ELF-1 (cell line): ENCODE measurements around the gene PPP2R1A.
"Not testable (repeated sequence)": the region's sequence is repeated elsewhere in the genome, so short reads cannot be mapped to it uniquely, and the experiment has no call there.

ENCODE experiments used
- DNase-seq: peaks from one replicate; pipeline ENCODE4 v3.0.0-alpha.2; 2016; ENCODE audit warnings: low read depth, low spot score

PPP2R1A gene

DNA sequence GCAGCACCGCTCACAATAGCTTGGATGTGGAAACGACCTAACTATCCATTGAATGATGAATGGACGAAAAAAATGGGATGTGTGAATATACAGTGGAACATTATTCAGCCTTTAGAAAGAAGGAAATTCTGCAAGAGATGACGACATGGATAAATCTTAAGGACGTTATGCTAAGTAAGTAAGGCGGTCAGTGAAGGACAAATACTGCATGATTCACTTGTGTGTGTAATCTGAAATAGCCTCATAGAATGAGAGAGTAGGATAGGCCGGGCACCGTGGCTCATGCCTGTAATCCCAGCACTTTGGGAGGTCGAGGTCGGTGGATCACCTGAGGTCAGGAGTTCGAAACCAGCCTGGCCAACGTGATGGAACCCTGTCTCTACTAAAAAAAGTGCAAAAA lies 54.2 kb downstream of the PPP2R1A start:
- no peak for DNase-seq

GRCh38 chr19:52248241-52248640 lies 58.4 kb downstream of the PPP2R1A start:
- peak; percentile 41 for DNase-seq

DNA sequence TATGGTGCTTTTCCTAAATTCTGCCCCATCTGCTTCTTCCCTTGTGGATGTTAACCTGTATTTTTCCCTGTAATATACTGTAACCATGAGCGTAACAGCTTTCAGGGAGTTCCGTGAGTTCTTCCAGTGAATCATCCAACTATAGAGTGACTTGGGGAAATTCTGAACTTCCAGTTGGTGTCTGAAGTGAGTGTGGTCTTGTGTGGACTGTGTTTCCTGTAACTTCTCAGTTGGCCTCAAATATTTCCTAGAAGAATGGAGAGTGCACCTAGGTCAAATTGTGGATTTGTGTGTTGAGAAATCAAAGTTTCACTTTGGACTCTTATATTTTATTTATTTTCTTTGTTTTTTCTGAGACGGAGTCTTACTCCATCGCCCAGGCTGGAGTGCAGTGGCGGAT lies 68.6 kb downstream of the PPP2R1A start:
- DNase-seq: no peak

DNA sequence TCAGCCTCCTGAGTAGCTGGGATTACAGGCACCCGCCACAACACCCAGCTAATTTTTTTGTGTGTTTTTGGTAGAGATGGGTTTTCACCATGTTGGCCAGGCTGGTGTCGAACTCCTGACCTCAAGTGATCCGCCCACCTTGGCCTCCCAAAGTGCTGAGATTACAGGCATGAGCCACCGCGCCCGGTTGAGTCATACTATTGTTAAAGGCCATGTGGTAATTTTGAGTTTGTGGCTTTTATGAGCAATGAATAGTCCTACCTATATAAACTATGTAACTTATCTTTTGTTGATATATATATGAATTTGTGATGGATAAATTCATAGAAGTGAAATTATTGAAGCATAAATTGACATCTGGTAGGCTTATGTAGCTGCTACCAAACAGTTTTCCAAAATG lies 75.7 kb downstream of the PPP2R1A start:
- DNase-seq: not testable (repeated sequence)

DNA sequence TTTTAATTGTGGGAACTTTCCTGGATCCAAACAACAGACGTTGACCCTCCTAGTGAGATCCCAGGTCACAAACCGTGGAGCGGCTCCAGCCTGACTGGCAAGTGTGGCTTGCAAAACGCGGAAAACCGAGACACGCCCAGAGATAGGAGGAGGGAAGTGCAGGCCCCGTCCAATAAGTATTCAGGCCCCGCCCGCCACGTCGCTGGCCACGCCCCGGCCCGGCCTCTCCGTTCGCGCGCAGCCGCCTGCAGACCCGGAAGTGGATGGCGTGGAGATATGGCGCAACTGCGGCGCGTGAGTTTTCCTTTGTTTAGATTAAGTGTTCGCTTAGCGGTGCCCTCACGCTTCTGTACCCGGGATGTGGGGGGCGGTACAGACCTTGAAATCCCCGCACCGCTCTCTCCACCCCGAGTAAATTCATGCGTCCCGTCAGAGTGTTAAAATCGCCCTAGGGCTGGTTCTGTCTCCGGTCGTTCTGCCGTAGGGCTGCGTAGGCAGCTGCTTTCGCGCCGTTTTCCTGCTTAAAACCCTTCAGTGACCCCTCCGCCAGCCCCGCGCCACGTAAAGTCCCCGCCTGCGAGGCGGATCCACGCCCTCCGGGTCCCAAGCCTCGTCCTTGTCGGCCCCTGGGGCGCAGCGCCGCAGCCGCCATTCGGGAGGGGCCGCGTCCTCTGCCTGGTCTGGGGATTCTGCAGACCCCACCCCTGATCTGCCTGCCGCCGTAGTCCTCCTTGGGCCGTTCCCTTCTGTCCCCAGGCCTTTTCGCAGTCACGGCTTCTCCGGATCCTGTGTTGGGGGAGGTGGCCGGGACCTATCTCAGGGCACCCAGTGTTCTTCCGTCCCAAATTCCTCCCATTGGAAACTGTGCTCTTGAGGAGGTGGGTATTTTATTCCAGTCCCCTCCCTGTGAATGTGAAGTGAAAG lies 79.7 kb downstream of the PPP2R1A start, which contains the start of gene ZNF766:
ZNF766 (plus strand) TSS at position 250 of the 924 bp plus-strand sequence; CDS start at position 277, 27 bp downstream.
- DNase-seq: peak; percentile 98

- DNase-seq: no peak
Observed at GRCh38 chr19:52270266-52270885, 80.5 kb downstream of the PPP2R1A start.

DNA sequence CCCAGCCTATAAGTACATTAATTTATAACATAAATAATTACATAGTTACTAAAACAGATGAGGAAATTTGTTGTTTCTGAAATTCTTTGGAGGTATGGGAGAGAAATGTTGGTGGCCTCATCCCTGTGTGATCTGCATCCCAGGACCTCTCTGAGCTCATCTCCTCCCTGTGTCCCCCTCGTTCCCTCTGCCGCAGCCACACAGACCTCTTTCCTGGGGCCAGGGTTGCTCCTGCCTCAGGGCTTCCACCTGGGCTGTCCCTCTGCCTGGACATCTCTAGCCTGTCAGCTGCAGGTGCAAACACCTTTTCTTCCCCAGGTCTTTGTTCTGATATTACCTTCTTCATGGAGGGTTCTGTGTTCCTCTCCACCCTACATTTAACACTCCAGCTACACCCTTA lies 83.4 kb downstream of the PPP2R1A start:
- no peak for DNase-seq

DNA sequence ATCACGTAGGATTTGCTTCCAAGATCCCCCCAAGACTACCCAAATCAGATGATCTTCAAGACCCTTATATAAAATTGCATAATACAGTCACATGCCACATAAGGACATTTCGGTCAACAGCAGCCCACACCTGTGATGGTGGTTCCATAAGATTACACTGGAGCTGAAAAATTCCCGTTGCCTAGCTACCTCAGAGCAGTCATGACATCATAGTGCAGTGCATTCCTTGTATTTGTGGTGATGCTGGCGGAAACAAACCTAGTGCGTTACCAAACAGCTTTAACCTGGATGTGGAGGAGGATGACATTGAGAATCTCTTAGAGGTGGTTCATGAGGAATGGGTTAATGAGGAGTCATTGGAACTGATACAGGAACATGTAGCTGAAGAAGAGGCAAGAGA lies 84.3 kb downstream of the PPP2R1A start:
- DNase-seq: no peak

DNA sequence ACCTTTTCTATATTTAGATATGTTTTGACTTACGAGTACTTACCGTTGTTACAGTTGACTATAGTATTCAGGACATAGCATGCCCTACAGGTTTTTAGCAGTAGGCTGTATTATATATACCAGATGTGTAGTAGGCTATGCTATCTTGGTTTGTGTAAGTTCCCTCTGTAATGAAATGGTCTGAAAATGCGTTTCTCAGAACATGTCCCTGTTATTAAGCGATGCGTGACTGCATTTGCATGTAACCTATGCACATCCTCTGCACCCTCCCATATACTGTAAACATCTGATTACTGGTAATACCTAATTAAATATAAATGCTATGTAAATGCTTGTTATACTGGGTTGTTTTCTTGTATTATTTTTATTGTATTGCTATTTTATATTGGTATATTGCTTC lies 86.1 kb downstream of the PPP2R1A start:
- no peak for DNase-seq

- DNase-seq: no peak
Observed at GRCh38 chr19:52277471-52277870, 87.6 kb downstream of the PPP2R1A start.
